Pancreas (tissue), 10 donors: ENCODE measurements around the gene SPRED1. TPM values are rescaled to one million over a fixed set of nuclear protein-coding genes. Genes with fewer than 3 reads are reported as not detected.
A peak's percentile ranks its signal among the peaks of the same experiment; 100 is the strongest.
"Not testable (repeated sequence)": the region's sequence is repeated elsewhere in the genome, so short reads cannot be mapped to it uniquely, and the experiment has no call there.

Experiments used
- ATAC-seq, 4 donors: fragments of 200-7000 bp; cut with Tn5 transposase; one replicate each; pipeline versions ENCODE4 v1.8.0 to v1.9.1; 2020; ENCODE audit warnings: mild to moderate bottlenecking in 4 of 4, moderate library complexity in 4 of 4
- DNase-seq, 6 donors: peaks; one replicate each; pipeline ENCODE4 v3.0.0-alpha.2; 2020
- FAIRE-seq: peaks from 2 replicates; lab custom pipeline; 2012; peaks lifted over from hg19 to GRCh38; lab: Jason Lieb, UNC
- H3K27ac ChIP-seq, 4 donors: fragments of 200-600 bp; sonication (generic); 1 replicate in 3 of 4; 2 replicates in 1 of 4; pipeline versions ENCODE4 v1.5.0 to v1.8.0; 2020
- H3K27me3 ChIP-seq, 4 donors: fragments of 200-600 bp; one replicate each; pipeline ENCODE4 v1.8.0; 2021
- H3K36me3 ChIP-seq, 3 donors: fragments of 200-600 bp; sonication (generic) in 1 of 3; one replicate each; pipeline versions ENCODE4 v1.5.0 to v1.8.0; 2020 to 2021
- H3K4me1 ChIP-seq, 3 donors: fragments of 200-600 bp; one replicate each; pipeline ENCODE4 v1.8.0; 2021
- H3K4me3 ChIP-seq, 4 donors: fragments of 200-600 bp; sonication (generic) in 2 of 4; one replicate each; pipeline versions ENCODE4 v1.5.0 to v1.8.0; 2020 to 2021
- H3K9me3 ChIP-seq, 4 donors: fragments of 200-600 bp; one replicate each; pipeline ENCODE4 v1.8.0; 2021
- CTCF ChIP-seq, 4 donors: fragments of 200-600 bp; sonication (generic) in 3 of 4; IDR thresholded peaks; one replicate each; pipeline versions ENCODE4 v1.5.0 to v1.8.0; 2021; ENCODE audit warnings: antibody characterized with exemption in 4 of 4
- WGBS, 2 donors: extraction: QIAGEN DNeasy Blood & Tissue Kit; methylation state at CpG; one replicate each; pipeline ENCODE4 v1.1.7; 2013; 5-methylcytosine and 5-hydroxymethylcytosine counted together
- intact Hi-C, 3 donors: fragments of 100-400 bp; cut with DNase I; formaldehyde crosslinking; loops; one replicate each; pipeline versions ENCODE4 v1.11.1 to v1.14.2; 2022
- polyA plus RNA-seq, 2 donors: library from polyadenylated mRNA; stranded (reverse); fragments of 200-250 nt; gene quantifications; one replicate each; pipeline ENCODE4 v1.2.3, GENCODE V29; 2013
- total RNA-seq, 6 donors: library from RNA; stranded (reverse); fragmentation: NEBNext Ultra II Directional in 4 of 6; extraction: Animal tissue kit (Norgen Biotek cat#: 25700) in 4 of 6; gene quantifications; one replicate each; pipeline versions ENCODE4 v1.2.1 to v1.2.4, GENCODE V29; 2021 to 2023
- donor health status: healthy with polysubstance abuse.
- donor health status: DM: no; HTN: no; CAD: no; lungs with moderate emphysema.
- donor health status: DM: no; HTN: no; CAD: no.
- donor health status: control.
- donor health status: control.
- donor health status: Bipolar disorder and iron deficiency.
- donor health status: DM: yes; HTN: yes; CAD: no.
- donor health status: DM: no; HTN: no; CAD: no.
- donor health status: DM: no; HTN: no; CAD: no.
- donor health status: DM: yes; HTN: yes; CAD: no.

Gene SPRED1
- total and polyA plus RNA-seq, 8 donors = 2.5 to 19.2 (median 6.5) TPM

GRCh38 chr15:38271144-38271543 lies 18.5 kb downstream of the SPRED1 start:
- no peak for DNase-seq
- no peak overlapping the region for H3K4me3 ChIP-seq
- no peaks in the 10 kb centered on the region for H3K36me3 ChIP-seq
- TF ChIP-seq CTCF (IDR thresholded peaks at IDR 0.05) = no peak
- no peaks in the 10 kb centered on the region for H3K9me3 ChIP-seq
- intact Hi-C loops = no loop called here
- ATAC-seq = no peak
- H3K4me1 ChIP-seq = peaks cover 0 to 5% (median 0%) of the 10 kb centered on the region in 3 donors
- no peaks in the 10 kb centered on the region for H3K27me3 ChIP-seq
- no peak overlapping the region for H3K27ac ChIP-seq
- FAIRE-seq = no peak

GRCh38 chr15:38271895-38272294 lies 19.3 kb downstream of the SPRED1 start:
- FAIRE-seq = no peak
- DNase-seq = no peak
- H3K4me3 ChIP-seq = no peak overlapping the region
- no peaks in the 10 kb centered on the region for H3K27me3 ChIP-seq
- WGBS, 2 donors = 90 to 96% methylated on average over 3 of the region's 3 CpGs
- H3K36me3 ChIP-seq = no peaks in the 10 kb centered on the region
- no peak for TF ChIP-seq CTCF (IDR thresholded peaks at IDR 0.05)
- peaks cover 0 to 2% (median 0%) of the 10 kb centered on the region in 3 donors for H3K4me1 ChIP-seq
- ATAC-seq = no peak
- H3K9me3 ChIP-seq = no peaks in the 10 kb centered on the region
- intact Hi-C loops = no loop called here
- no peak overlapping the region for H3K27ac ChIP-seq

GRCh38 chr15:38272431-38272830 lies 19.8 kb downstream of the SPRED1 start:
- intact Hi-C loops, H3K27me3 ChIP-seq, H3K4me3 ChIP-seq, H3K4me1 ChIP-seq, H3K27ac ChIP-seq, FAIRE-seq, H3K36me3 ChIP-seq, H3K9me3 ChIP-seq: not testable (repeated sequence)
- WGBS, 2 donors = 38 to 43% methylated on average over 3 of the region's 3 CpGs
- peak; percentile 23 to 66 (median 53) for ATAC-seq
- DNase-seq = peak in 1 of 6 donors; percentile 20

- H3K4me3 ChIP-seq = no peak overlapping the region
- intact Hi-C loops = no loop called here
- H3K27me3 ChIP-seq = no peaks in the 10 kb centered on the region
- no peak for FAIRE-seq
- ATAC-seq = peak in 1 of 4 donors; percentile 34
- H3K27ac ChIP-seq = no peak overlapping the region
- H3K36me3 ChIP-seq = no peaks in the 10 kb centered on the region
- no peaks in the 10 kb centered on the region for H3K9me3 ChIP-seq
- DNase-seq = no peak
- 14 to 38% methylated on average over 1 of the region's 1 CpG for WGBS, 2 donors
- TF ChIP-seq CTCF (IDR thresholded peaks at IDR 0.05) = no peak
- no peaks in the 10 kb centered on the region for H3K4me1 ChIP-seq
These were observed 21.5 kb downstream of the SPRED1 start for GRCh38 chr15:38274135-38274534.

GRCh38 chr15:38275959-38276358 lies 23.3 kb downstream of the SPRED1 start:
- no peak for DNase-seq
- H3K27me3 ChIP-seq = no peaks in the 10 kb centered on the region
- TF ChIP-seq CTCF (IDR thresholded peaks at IDR 0.05) = no peak
- ATAC-seq = no peak
- WGBS, 2 donors = 44 to 49% methylated on average over 2 of the region's 2 CpGs
- intact Hi-C loops = no loop called here
- H3K4me1 ChIP-seq = no peaks in the 10 kb centered on the region
- FAIRE-seq = no peak
- no peak overlapping the region for H3K27ac ChIP-seq
- H3K36me3 ChIP-seq = no peaks in the 10 kb centered on the region
- no peaks in the 10 kb centered on the region for H3K9me3 ChIP-seq
- H3K4me3 ChIP-seq = no peak overlapping the region

- ATAC-seq, intact Hi-C loops, H3K27me3 ChIP-seq, FAIRE-seq, H3K27ac ChIP-seq, DNase-seq, H3K9me3 ChIP-seq, H3K4me1 ChIP-seq, H3K36me3 ChIP-seq, H3K4me3 ChIP-seq: not testable (repeated sequence)
- WGBS, 2 donors = 0% methylated on average over 1 of the region's 1 CpG
These were observed 24.6 kb downstream of the SPRED1 start for GRCh38 chr15:38277281-38277680.
